GM12878 (cell line): ENCODE data around the gene DACH1. TPM values are rescaled to one million over a fixed set of nuclear protein-coding genes. Genes with fewer than 3 reads are reported as not detected.

Experiments used
- ATAC-seq: fragments of 200-7000 bp; cut with Tn5 transposase; 3 replicates; pipeline ENCODE4 v1.9.1; 2020; ENCODE audit warnings: mild to moderate bottlenecking, moderate library complexity
- BruUV-seq: library from RNA; stranded (reverse); fragments of 400-500 nt; replicated peaks from 2 replicates; lab custom pipeline; 2021; lab: Mats Ljungman, UMichigan
- CTCF ChIA-PET: fragments of 300-600 bp; sonication (Branson Sonifier 250); formaldehyde crosslinking; extraction: SDS; loops from one replicate; lab custom pipeline; 2021; ENCODE audit warnings: inconsistent platforms; lab: Yijun Ruan, JAX
- POLR2A ChIA-PET: fragments of 350-600 bp; formaldehyde crosslinking; extraction: SDS; loops from one replicate; lab custom pipeline; 2021; ENCODE audit warnings: inconsistent platforms; lab: Charles Lee
- RAD21 ChIA-PET: fragments of 300-600 bp; sonication (Branson Sonifier 250); formaldehyde crosslinking; loops from one replicate; lab custom pipeline; 2023; ENCODE audit warnings: antibody characterized with exemption; ENCODE audit not compliant: unreplicated experiment; lab: Charles Lee
- SMC1A ChIA-PET: fragments of 300-600 bp; sonication (Branson Sonifier 250); formaldehyde crosslinking; loops from one replicate; lab custom pipeline; 2023; ENCODE audit not compliant: unreplicated experiment, uncharacterized antibody; lab: Charles Lee
- DNase-seq: peaks from one replicate; pipeline ENCODE4 v3.0.0-alpha.2; 2011; ENCODE audit warnings: low read depth, low spot score
- FAIRE-seq: peaks from 3 replicates; lab custom pipeline; 2011; peaks lifted over from hg19 to GRCh38; lab: Jason Lieb, UNC
- H2AFZ ChIP-seq: 2 replicates; pipeline ENCODE4 v1.6.0; 2011; ENCODE audit warnings: low read depth, low read length, control low read depth; ENCODE audit not compliant: control insufficient read depth
- H3K27ac ChIP-seq: 2 replicates; pipeline ENCODE4 v1.5.1; 2011; ENCODE audit warnings: control low read depth; ENCODE audit not compliant: control insufficient read depth, insufficient read depth
- H3K27me3 ChIP-seq, 2 experiments: replicated peaks in 1 of 2; 2 replicates each; pipeline versions ENCODE4 v1.6.0 to v1.6.1; 2011; ENCODE audit warnings: low read length in 1 of 2; ENCODE audit not compliant: control insufficient read depth in 2 of 2, insufficient read depth in 2 of 2
- H3K36me3 ChIP-seq, 2 experiments: 2 replicates each; pipeline ENCODE4 v1.5.1; 2011; ENCODE audit warnings: low read length in 1 of 2; ENCODE audit not compliant: control insufficient read depth in 2 of 2, insufficient read depth in 2 of 2
- H3K4me1 ChIP-seq: 2 replicates; pipeline ENCODE4 v1.6.1; 2011; ENCODE audit warnings: mild to moderate bottlenecking, low read length, moderate library complexity, mixed read lengths; ENCODE audit not compliant: control insufficient read depth, insufficient read depth
- H3K4me2 ChIP-seq: 2 replicates; pipeline ENCODE4 v1.6.0; 2011; ENCODE audit warnings: control low read depth; ENCODE audit not compliant: control insufficient read depth, insufficient read depth
- H3K4me3 ChIP-seq: fragments of 200-600 bp; sonication (generic); 2 replicates; pipeline ENCODE4 v1.5.1; 2016
- H3K79me2 ChIP-seq: 2 replicates; pipeline ENCODE4 v1.6.0; 2011; ENCODE audit warnings: low read length; ENCODE audit not compliant: control insufficient read depth, insufficient read depth
- H3K9ac ChIP-seq: 2 replicates; pipeline ENCODE4 v1.8.0; 2011; ENCODE audit warnings: low read length, control low read depth, mixed read lengths; ENCODE audit not compliant: control insufficient read depth, insufficient read depth
- H3K9me3 ChIP-seq: replicated peaks from 3 replicates; pipeline ENCODE4 v1.5.1; 2011; ENCODE audit warnings: mild to moderate bottlenecking, low read length; ENCODE audit not compliant: control insufficient read depth, insufficient read depth
- H4K20me1 ChIP-seq: 2 replicates; pipeline ENCODE4 v1.6.0; 2011; ENCODE audit not compliant: control insufficient read depth, insufficient read depth
- CEBPB ChIP-seq, 2 experiments: fragments of 150-350 bp in 1 of 2; IDR thresholded peaks; 2 replicates each; pipeline ENCODE4 v1.6.1; 2012 to 2014; ENCODE audit warnings: low read depth in 2 of 2, low read length in 2 of 2, borderline replicate concordance in 1 of 2, inconsistent platforms in 1 of 2
- CREM ChIP-seq: IDR thresholded peaks from 2 replicates; pipeline ENCODE4 v1.6.1; 2014; ENCODE audit warnings: antibody characterized with exemption, low read depth
- DPF2 ChIP-seq: fragments of 450-650 bp; IDR thresholded peaks from 2 replicates; pipeline ENCODE4 v1.6.1; 2017; ENCODE audit warnings: mild to moderate bottlenecking
- EED ChIP-seq: sonication (generic); IDR thresholded peaks from 2 replicates; pipeline ENCODE4 v1.6.1; 2016; ENCODE audit warnings: antibody characterized with exemption, low read depth
- GATAD2B ChIP-seq: fragments of 450-650 bp; conservative IDR thresholded peaks from 2 replicates; pipeline ENCODE4 v1.6.1; 2017; ENCODE audit warnings: low read depth, mild to moderate bottlenecking, moderate library complexity
- MXI1 ChIP-seq: fragments of 150-350 bp; IDR thresholded peaks from 2 replicates; pipeline ENCODE4 v1.6.1; 2011; ENCODE audit warnings: low read depth, mild to moderate bottlenecking, inconsistent platforms, low read length, improper control_type of control experiment
- NFXL1 ChIP-seq: fragments of 450-650 bp; IDR thresholded peaks from 2 replicates; pipeline ENCODE4 v1.6.1; 2017; ENCODE audit warnings: antibody characterized with exemption, mild to moderate bottlenecking, borderline replicate concordance
- PML ChIP-seq: IDR thresholded peaks from 2 replicates; pipeline ENCODE4 v1.6.1; 2012; ENCODE audit warnings: low read length, inconsistent platforms
- RB1 ChIP-seq: fragments of 450-650 bp; formaldehyde crosslinking; IDR thresholded peaks from 2 replicates; pipeline ENCODE4 v1.6.1; 2017; ENCODE audit warnings: mild to moderate bottlenecking, borderline replicate concordance
- SMARCA5 ChIP-seq: fragments of 450-650 bp; IDR thresholded peaks from 2 replicates; pipeline ENCODE4 v1.6.1; 2017; ENCODE audit warnings: mild to moderate bottlenecking
- SREBF1 ChIP-seq: IDR thresholded peaks from 2 replicates; pipeline ENCODE4 v1.6.1; 2012; ENCODE audit warnings: mild to moderate bottlenecking, low read length
- SREBF2 ChIP-seq: IDR thresholded peaks from 2 replicates; pipeline ENCODE4 v1.6.1; 2012; ENCODE audit warnings: mild to moderate bottlenecking, low read length
- WGBS: methylation state at CpG from one replicate; pipeline ENCODE4 v1.1.6; 2016; ENCODE audit warnings: low lambda C conversion rate; ENCODE audit not compliant: insufficient replicate concordance, insufficient coverage; ENCODE audit errors: missing lambda C conversion rate; 5-methylcytosine and 5-hydroxymethylcytosine counted together
- in situ Hi-C: fragments of 300-500 bp; cut with MboI; formaldehyde crosslinking; loops from 9 replicates; pipeline ENCODE4 v1.14.3; 2018; ENCODE audit warnings: mixed read lengths
- intact Hi-C: fragments of 100-400 bp; cut with micrococcal nuclease; formaldehyde crosslinking; loops from one replicate; pipeline ENCODE4 v1.14.2; 2022; ENCODE audit not compliant: unreplicated experiment
- polyA plus RNA-seq, 11 experiments: library from polyadenylated mRNA; depleted of rRNA in 4 of 11; unstranded in 6 of 11; stranded (reverse) in 5 of 11; fragments of >200 nt; fragmentation: Nextera tagmentation in 4 of 11; fragmentation: Illumina TruSeq in 1 of 11; extraction: Ambion mirVana in 4 of 11; extraction: Trizol in 1 of 11; gene quantifications; 1 replicate in 1 of 11; 2 replicates in 10 of 11; pipeline versions ENCODE4 v1.2.1 to v1.2.3, GENCODE V29; 2011 to 2016; ENCODE audit warnings: inconsistent platforms in 2 of 11, missing spikeins in 2 of 11, low read depth in 1 of 11
- total RNA-seq, 4 experiments: library from RNA; depleted of rRNA in 3 of 4; stranded (reverse); fragments of >200 nt in 3 of 4; fragmentation: Illumina TruSeq in 1 of 4; extraction: Trizol in 1 of 4; gene quantifications; 2 replicates each; pipeline versions ENCODE4 v1.2.1 to v1.2.3, GENCODE V29; 2013 to 2021
- TF ChIP-seq, protein P1 (sequence below): fragments of 450-650 bp; IDR thresholded peaks from 2 replicates; pipeline ENCODE4 v1.6.1; 2016; ENCODE audit warnings: mild to moderate bottlenecking
- TF ChIP-seq, protein P2 (sequence below): fragments of 150-350 bp; IDR thresholded peaks from 2 replicates; pipeline ENCODE4 v1.6.1; 2016; ENCODE audit warnings: low read depth, low read length
- TF ChIP-seq, protein P3 (sequence below): IDR thresholded peaks from 2 replicates; pipeline ENCODE4 v1.6.1; 2011; ENCODE audit warnings: low read depth, low read length, improper control_type of control experiment, borderline replicate concordance

DACH1 gene
- total and polyA plus RNA-seq, 10 of the 15 experiments (the other 5 are each of a cell fraction or from before 2014, with no cell fraction given), result 0.05 TPM; not detected in 9

DNA sequence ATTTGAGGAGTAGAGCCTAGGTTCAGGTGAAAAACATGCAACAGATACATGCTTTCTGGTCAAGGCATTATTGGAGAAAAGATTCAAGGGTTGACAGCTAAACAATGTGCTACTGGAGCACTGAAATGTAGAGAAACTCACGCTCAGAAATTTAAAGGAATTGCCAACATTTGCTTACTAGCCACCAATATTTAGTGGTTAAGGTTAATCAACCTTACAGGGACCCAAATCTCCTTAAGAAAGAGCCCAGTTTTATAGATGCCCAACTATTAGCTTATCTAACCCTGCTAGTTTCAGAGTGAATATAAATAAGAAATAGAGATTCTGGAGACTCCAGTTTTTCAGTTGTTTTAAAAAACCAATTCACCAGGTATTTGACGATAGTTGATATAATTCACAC lies 203.6 kb downstream of the DACH1 start:
- Histone ChIP-seq H4K20me1 (no peaks in the 10 kb centered on the region), H3K27ac (no peak overlapping the region), H3K79me2 (no peaks in the 10 kb centered on the region), H2AFZ (no peak overlapping the region), H3K9me3 (no peaks in the 10 kb centered on the region), H3K9ac (no peak overlapping the region), H3K27me3 (no peaks in the 10 kb centered on the region), H3K4me2 (no peak overlapping the region), H3K36me3 (no peaks in the 10 kb centered on the region), H3K4me1 (no peaks in the 10 kb centered on the region), H3K4me3 (no peak overlapping the region)
- ChIA-PET SMC1A (no interaction called here), RAD21 (no interaction called here), POLR2A (no interaction called here), CTCF (no interaction called here)
- in situ Hi-C loops, result no loop called here
- intact Hi-C loops, result no loop called here
- no peak for FAIRE-seq
- WGBS, result 50% methylated on average over 2 of the region's 2 CpGs
- BruUV-seq, result no TSS peak
- TF ChIP-seq SREBF1 (no peak), NFXL1 (no peak), MXI1 (no peak), DPF2 (no peak), CREM (no peak)
- TF ChIP-seq, protein P1, sequence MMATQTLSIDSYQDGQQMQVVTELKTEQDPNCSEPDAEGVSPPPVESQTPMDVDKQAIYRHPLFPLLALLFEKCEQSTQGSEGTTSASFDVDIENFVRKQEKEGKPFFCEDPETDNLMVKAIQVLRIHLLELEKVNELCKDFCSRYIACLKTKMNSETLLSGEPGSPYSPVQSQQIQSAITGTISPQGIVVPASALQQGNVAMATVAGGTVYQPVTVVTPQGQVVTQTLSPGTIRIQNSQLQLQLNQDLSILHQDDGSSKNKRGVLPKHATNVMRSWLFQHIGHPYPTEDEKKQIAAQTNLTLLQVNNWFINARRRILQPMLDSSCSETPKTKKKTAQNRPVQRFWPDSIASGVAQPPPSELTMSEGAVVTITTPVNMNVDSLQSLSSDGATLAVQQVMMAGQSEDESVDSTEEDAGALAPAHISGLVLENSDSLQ, result no peak
- no peak for ATAC-seq
- no peak for DNase-seq

DNA sequence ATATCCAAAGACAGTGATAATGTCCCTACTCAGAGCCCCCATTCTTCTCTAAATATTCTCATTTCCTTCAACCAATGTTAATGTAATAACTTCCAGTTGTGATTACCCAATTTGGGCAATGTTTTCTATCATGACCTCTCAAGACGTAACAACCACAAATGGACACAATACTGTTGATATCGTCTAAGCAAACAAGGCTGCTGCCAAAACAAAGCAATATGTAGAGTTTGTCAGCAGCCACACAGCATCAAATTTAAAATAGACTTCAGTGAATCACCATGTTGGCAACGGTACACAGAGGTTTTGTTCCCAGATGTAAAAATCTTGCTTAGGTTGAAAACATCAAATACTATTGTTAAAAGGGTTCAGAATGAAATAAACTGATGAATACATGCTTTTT lies 205.1 kb downstream of the DACH1 start:
- H3K9me3 ChIP-seq, result no peaks in the 10 kb centered on the region
- 12% methylated on average over 3 of the region's 3 CpGs for WGBS
- no peak overlapping the region for H3K27ac ChIP-seq
- no peak overlapping the region for H3K4me3 ChIP-seq
- no peak for ATAC-seq
- no peak overlapping the region for H2AFZ ChIP-seq
- no TSS peak for BruUV-seq
- in situ Hi-C loops (no loop called here), intact Hi-C loops (no loop called here)
- no peaks in the 10 kb centered on the region for H3K79me2 ChIP-seq
- H3K27me3 ChIP-seq, result no peaks in the 10 kb centered on the region
- H3K4me1 ChIP-seq, result no peaks in the 10 kb centered on the region
- H4K20me1 ChIP-seq, result no peaks in the 10 kb centered on the region
- H3K9ac ChIP-seq, result no peak overlapping the region
- POLR2A ChIA-PET, result no interaction called here
- CTCF ChIA-PET, result no interaction called here
- FAIRE-seq, result no peak
- no peak overlapping the region for H3K4me2 ChIP-seq
- DNase-seq, result no peak
- RAD21 ChIA-PET, result no interaction called here
- SMC1A ChIA-PET, result no interaction called here
- H3K36me3 ChIP-seq, result no peaks in the 10 kb centered on the region
- TF ChIP-seq EED, result no peak
- no peak for TF ChIP-seq PML
- TF ChIP-seq, protein P2, sequence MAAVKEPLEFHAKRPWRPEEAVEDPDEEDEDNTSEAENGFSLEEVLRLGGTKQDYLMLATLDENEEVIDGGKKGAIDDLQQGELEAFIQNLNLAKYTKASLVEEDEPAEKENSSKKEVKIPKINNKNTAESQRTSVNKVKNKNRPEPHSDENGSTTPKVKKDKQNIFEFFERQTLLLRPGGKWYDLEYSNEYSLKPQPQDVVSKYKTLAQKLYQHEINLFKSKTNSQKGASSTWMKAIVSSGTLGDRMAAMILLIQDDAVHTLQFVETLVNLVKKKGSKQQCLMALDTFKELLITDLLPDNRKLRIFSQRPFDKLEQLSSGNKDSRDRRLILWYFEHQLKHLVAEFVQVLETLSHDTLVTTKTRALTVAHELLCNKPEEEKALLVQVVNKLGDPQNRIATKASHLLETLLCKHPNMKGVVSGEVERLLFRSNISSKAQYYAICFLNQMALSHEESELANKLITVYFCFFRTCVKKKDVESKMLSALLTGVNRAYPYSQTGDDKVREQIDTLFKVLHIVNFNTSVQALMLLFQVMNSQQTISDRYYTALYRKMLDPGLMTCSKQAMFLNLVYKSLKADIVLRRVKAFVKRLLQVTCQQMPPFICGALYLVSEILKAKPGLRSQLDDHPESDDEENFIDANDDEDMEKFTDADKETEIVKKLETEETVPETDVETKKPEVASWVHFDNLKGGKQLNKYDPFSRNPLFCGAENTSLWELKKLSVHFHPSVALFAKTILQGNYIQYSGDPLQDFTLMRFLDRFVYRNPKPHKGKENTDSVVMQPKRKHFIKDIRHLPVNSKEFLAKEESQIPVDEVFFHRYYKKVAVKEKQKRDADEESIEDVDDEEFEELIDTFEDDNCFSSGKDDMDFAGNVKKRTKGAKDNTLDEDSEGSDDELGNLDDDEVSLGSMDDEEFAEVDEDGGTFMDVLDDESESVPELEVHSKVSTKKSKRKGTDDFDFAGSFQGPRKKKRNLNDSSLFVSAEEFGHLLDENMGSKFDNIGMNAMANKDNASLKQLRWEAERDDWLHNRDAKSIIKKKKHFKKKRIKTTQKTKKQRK, result no peak
- TF ChIP-seq, protein P3, sequence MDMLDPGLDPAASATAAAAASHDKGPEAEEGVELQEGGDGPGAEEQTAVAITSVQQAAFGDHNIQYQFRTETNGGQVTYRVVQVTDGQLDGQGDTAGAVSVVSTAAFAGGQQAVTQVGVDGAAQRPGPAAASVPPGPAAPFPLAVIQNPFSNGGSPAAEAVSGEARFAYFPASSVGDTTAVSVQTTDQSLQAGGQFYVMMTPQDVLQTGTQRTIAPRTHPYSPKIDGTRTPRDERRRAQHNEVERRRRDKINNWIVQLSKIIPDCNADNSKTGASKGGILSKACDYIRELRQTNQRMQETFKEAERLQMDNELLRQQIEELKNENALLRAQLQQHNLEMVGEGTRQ, result no peak
- no peak for TF ChIP-seq SMARCA5
- TF ChIP-seq GATAD2B, result no peak
- TF ChIP-seq SREBF2, result no peak
- TF ChIP-seq RB1, result no peak
- no peak for TF ChIP-seq CEBPB (IDR thresholded peaks at IDR 0.05; ENCODE audit: borderline replicate concordance in 1 of 2, low read depth in 2 of 2, low read length in 2 of 2)
